MCF 10A (cell line): ENCODE measurements around the gene UBA5. TPM values are rescaled to one million over a fixed set of nuclear protein-coding genes. Genes with fewer than 3 reads are reported as not detected.

Experiments used
- BruUV-seq: library from RNA; stranded (reverse); fragments of 400-500 nt; replicated peaks from 2 replicates; lab custom pipeline; 2021; lab: Mats Ljungman, UMichigan
- CTCF ChIA-PET: fragments of 300-600 bp; sonication (Branson Sonifier 250); formaldehyde crosslinking; extraction: SDS; loops from one replicate; lab custom pipeline; 2021; ENCODE audit warnings: antibody characterized with exemption, inconsistent platforms; lab: Yijun Ruan, JAX
- POLR2A ChIA-PET: fragments of 300-600, 350-650 bp; sonication (Branson Sonifier 250); formaldehyde crosslinking; extraction: SDS; loops from one replicate; lab custom pipeline; 2020; ENCODE audit warnings: antibody characterized with exemption, inconsistent platforms; lab: Yijun Ruan, JAX
- DNase-seq: peaks from one replicate; pipeline ENCODE4 v3.0.0-alpha.2; 2018; ENCODE audit not compliant: unreplicated experiment
- H3K27ac Mint-ChIP-seq: one replicate; pipeline ENCODE4 v1.8.0; 2022; ENCODE audit warnings: mild to moderate bottlenecking, low read depth, mixed read lengths; ENCODE audit not compliant: unreplicated experiment
- H3K27me3 Mint-ChIP-seq: one replicate; pipeline ENCODE4 v1.8.0; 2022; ENCODE audit warnings: mixed read lengths; ENCODE audit not compliant: insufficient read depth, unreplicated experiment
- H3K36me3 Mint-ChIP-seq: one replicate; pipeline ENCODE4 v1.8.0; 2022; ENCODE audit warnings: mild to moderate bottlenecking, moderate library complexity, mixed read lengths; ENCODE audit not compliant: insufficient read depth, unreplicated experiment
- H3K4me1 Mint-ChIP-seq: one replicate; pipeline ENCODE4 v1.8.0; 2022; ENCODE audit warnings: mixed read lengths; ENCODE audit not compliant: insufficient read depth, unreplicated experiment
- H3K4me3 Mint-ChIP-seq: one replicate; pipeline ENCODE4 v1.8.0; 2022; ENCODE audit warnings: mild to moderate bottlenecking, moderate library complexity, mixed read lengths; ENCODE audit not compliant: unreplicated experiment
- H3K9me3 Mint-ChIP-seq: one replicate; pipeline ENCODE4 v1.8.0; 2022; ENCODE audit warnings: mixed read lengths; ENCODE audit not compliant: unreplicated experiment
- intact Hi-C: fragments of 100-400 bp; cut with micrococcal nuclease; formaldehyde crosslinking; loops from 2 replicates; pipeline ENCODE4 v1.14.1; 2022
- total RNA-seq: library from RNA; stranded (reverse); gene quantifications from 2 replicates; pipeline ENCODE4 v1.2.3, GENCODE V29; 2022
- TF ChIP-seq, protein P1 (sequence below): fragments of 200-600 bp; IDR thresholded peaks from one replicate; pipeline ENCODE4 v1.8.0; 2022; ENCODE audit warnings: antibody characterized with exemption, mild to moderate bottlenecking; ENCODE audit not compliant: unreplicated experiment

Gene UBA5
- total RNA-seq, 1 experiment from 2014 or later, result 47.7 TPM

DNA sequence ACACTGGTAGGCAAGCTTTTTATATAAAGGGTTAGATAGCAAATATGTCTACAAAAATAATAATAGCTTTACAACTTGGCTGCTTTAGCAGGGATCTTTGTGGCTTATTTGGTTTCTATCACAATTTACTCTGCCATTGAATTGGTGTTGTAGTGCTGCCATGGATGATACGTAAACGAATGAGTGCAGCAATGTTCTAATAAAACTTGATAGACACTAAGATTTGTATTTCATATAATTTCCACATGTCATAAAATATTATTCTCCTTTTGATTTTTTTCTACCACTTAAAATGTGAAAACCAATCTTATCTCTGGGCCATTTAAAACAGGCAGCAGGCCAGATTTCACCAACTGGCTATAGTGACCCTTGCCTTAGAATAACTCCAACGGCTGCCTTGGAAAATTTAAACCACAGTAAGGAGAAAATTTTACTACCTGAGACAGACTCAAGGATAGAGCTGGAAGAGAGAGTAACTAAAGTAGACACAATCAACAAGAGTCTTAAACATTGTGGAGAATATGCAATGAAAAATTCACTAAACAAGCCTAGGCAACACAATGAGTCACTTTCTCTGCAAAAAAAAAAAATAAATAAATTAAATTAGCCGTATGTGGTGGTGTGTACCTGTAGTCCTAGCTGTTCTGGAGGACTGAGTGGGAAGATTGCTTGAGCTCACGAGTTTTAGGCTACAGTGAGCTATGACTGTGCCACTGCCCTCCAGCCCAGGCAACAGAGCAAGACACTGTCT lies 54.0 kb downstream of the UBA5 start:
- no TSS peak for BruUV-seq
- H3K27ac Mint-ChIP-seq, result no peak overlapping the region

DNA sequence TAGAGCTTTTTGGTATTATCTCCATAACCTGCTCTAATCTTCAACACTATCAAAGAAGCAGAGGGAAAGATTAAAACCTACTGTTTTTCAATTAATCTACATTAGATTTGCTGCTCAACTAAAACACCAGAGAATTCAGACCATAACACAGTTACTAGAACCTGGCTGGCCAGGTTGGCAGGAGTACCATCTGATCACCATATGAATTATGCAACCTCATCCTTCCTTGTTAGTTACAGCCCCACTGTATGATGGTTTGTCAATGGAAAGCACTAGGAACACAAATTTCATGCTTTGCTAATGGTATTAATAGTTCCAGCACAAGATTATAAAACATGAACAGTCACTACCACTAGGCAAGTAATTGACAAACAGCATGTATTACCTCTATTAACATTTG lies 56.2 kb downstream of the UBA5 start:
- no peaks in the 10 kb centered on the region for H3K9me3 Mint-ChIP-seq
- CTCF ChIA-PET, result interaction anchor here (0.7 to 1.1 kb wide), 2 partner anchors 10 to 37 kb away, joined by 3 read pairs; no protein-coding TSS in a partner anchor
- TF ChIP-seq, protein P1, sequence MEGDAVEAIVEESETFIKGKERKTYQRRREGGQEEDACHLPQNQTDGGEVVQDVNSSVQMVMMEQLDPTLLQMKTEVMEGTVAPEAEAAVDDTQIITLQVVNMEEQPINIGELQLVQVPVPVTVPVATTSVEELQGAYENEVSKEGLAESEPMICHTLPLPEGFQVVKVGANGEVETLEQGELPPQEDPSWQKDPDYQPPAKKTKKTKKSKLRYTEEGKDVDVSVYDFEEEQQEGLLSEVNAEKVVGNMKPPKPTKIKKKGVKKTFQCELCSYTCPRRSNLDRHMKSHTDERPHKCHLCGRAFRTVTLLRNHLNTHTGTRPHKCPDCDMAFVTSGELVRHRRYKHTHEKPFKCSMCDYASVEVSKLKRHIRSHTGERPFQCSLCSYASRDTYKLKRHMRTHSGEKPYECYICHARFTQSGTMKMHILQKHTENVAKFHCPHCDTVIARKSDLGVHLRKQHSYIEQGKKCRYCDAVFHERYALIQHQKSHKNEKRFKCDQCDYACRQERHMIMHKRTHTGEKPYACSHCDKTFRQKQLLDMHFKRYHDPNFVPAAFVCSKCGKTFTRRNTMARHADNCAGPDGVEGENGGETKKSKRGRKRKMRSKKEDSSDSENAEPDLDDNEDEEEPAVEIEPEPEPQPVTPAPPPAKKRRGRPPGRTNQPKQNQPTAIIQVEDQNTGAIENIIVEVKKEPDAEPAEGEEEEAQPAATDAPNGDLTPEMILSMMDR, result no peak
- peaks cover 57% of the 10 kb centered on the region for H3K36me3 Mint-ChIP-seq
- no peak overlapping the region for H3K27ac Mint-ChIP-seq
- DNase-seq, result no peak
- H3K27me3 Mint-ChIP-seq, result no peaks in the 10 kb centered on the region
- H3K4me1 Mint-ChIP-seq, result peaks cover 8% of the 10 kb centered on the region
- intact Hi-C loops, result no loop called here
- BruUV-seq, result no TSS peak
- POLR2A ChIA-PET, result interaction anchor here (1.2 kb wide), 1 partner anchor 29 kb away, joined by 5 read pairs; no protein-coding TSS in a partner anchor
- no peak overlapping the region for H3K4me3 Mint-ChIP-seq

More for the DNA sequence above, 54.0 kb downstream of the UBA5 start:
- TF ChIP-seq, protein P1, result no peak
- Mint-ChIP-seq H3K4me1 (no peaks in the 10 kb centered on the region), H3K9me3 (no peaks in the 10 kb centered on the region), H3K4me3 (no peak overlapping the region), H3K27me3 (no peaks in the 10 kb centered on the region), H3K36me3 (peaks cover 73% of the 10 kb centered on the region)
- intact Hi-C loops, result no loop called here
- ChIA-PET POLR2A (interaction anchor here (1.5 kb wide), 1 partner anchor 24 kb away, joined by 3 read pairs; no protein-coding TSS in a partner anchor), CTCF (interaction anchor here (0.8 kb wide), 2 partner anchors 149 to 749 kb away, joined by 3 to 6 read pairs; no protein-coding TSS in a partner anchor)
- DNase-seq, result no peak

DNA sequence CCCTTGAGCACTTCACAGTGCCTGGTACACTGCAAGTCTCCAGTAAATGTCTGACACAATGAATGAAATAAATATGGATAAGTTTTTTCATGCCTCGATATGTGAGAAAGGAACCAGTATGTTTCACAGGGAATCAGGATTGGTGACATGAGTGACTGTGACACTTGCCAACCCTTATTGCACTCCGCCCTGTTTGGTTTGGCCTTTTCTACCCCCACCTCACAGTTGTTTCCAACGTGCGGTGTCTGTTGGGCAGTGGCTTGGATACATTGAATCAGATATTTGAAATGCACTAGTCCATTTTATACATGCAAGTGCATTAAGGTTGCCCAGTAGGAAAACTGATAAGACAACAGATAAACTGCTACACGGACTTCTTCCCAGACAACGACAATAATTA lies 60.1 kb downstream of the UBA5 start:
- DNase-seq, result no peak
- intact Hi-C loops, result no loop called here
- H3K27ac Mint-ChIP-seq, result no peak overlapping the region
- H3K9me3 Mint-ChIP-seq, result no peaks in the 10 kb centered on the region
- H3K4me3 Mint-ChIP-seq, result peak overlapping the region; percentile 82
- H3K27me3 Mint-ChIP-seq, result no peaks in the 10 kb centered on the region
- ChIA-PET CTCF (interaction anchor here (0.7 kb wide), 1 partner anchor 1122 kb away, joined by 3 read pairs; no protein-coding TSS in a partner anchor), POLR2A (no interaction called here)
- peaks cover 14% of the 10 kb centered on the region for H3K4me1 Mint-ChIP-seq
- TF ChIP-seq, protein P1, result no peak
- H3K36me3 Mint-ChIP-seq, result peaks cover 38% of the 10 kb centered on the region
- BruUV-seq, result no TSS peak

GRCh38 chr3:132721479-132722164 lies 61.5 kb downstream of the UBA5 start:
- Mint-ChIP-seq H3K27ac (peak overlapping the region; percentile 93), H3K36me3 (peaks cover 26% of the 10 kb centered on the region), H3K4me1 (peaks cover 14% of the 10 kb centered on the region), H3K4me3 (peak overlapping the region; percentile 82), H3K9me3 (no peaks in the 10 kb centered on the region), H3K27me3 (no peaks in the 10 kb centered on the region)
- BruUV-seq, result TSS peak; percentile 37
- peak; percentile 58 for DNase-seq
- TF ChIP-seq, protein P1, result peak; percentile 10
- POLR2A ChIA-PET, result interaction anchor here (0.5 to 1.3 kb wide), 10 partner anchors 11 to 1085 kb away, joined by 3 to 4 read pairs (median 3); partner anchors contain the start of gene TOPBP1
- CTCF ChIA-PET, result interaction anchor here (0.6 kb wide), 2 partner anchors 701 to 1878 kb away, joined by 3 to 4 read pairs; no protein-coding TSS in a partner anchor
- intact Hi-C loops, result no loop called here
